Neuronal stem cell (in vitro differentiated cells): ENCODE data around the gene GFI1B.
A peak's percentile ranks its signal among the peaks of the same experiment; 100 is the strongest.

Experiments
- DNase-seq: peaks from one replicate; pipeline ENCODE4 v3.0.0-alpha.2; 2013; ENCODE audit warnings: low spot score
- H2AFZ ChIP-seq: one replicate; pipeline ENCODE4 v1.6.1; 2013; ENCODE audit warnings: mild to moderate bottlenecking, low read length, inconsistent platforms
- H2AK5ac ChIP-seq: 2 replicates; pipeline ENCODE4 v1.6.1; 2013; ENCODE audit warnings: low read depth, mild to moderate bottlenecking, inconsistent platforms, low read length, moderate library complexity, mixed read lengths
- H2BK120ac ChIP-seq: 2 replicates; pipeline ENCODE4 v1.6.1; 2013; ENCODE audit warnings: low read depth, mild to moderate bottlenecking, inconsistent platforms, low read length, moderate library complexity, mixed read lengths
- H2BK12ac ChIP-seq: one replicate; pipeline ENCODE4 v1.6.1; 2013; ENCODE audit warnings: low read length, inconsistent platforms
- H2BK15ac ChIP-seq: 2 replicates; pipeline ENCODE4 v1.6.1; 2013; ENCODE audit warnings: mild to moderate bottlenecking, low read length, inconsistent platforms, mixed read lengths
- H2BK5ac ChIP-seq: one replicate; pipeline ENCODE4 v1.6.1; 2013; ENCODE audit warnings: inconsistent platforms, mild to moderate bottlenecking, low read length, moderate library complexity
- H3K14ac ChIP-seq: one replicate; pipeline ENCODE4 v1.6.1; 2013; ENCODE audit warnings: low read length, inconsistent platforms
- H3K18ac ChIP-seq: 2 replicates; pipeline ENCODE4 v1.6.1; 2013; ENCODE audit warnings: low read length, inconsistent platforms
- H3K23ac ChIP-seq: 2 replicates; pipeline ENCODE4 v1.6.1; 2013; ENCODE audit warnings: low read depth, mild to moderate bottlenecking, mixed read lengths, low read length, inconsistent platforms; ENCODE audit not compliant: poor library complexity
- H3K27ac ChIP-seq: replicated peaks from 3 replicates; pipeline ENCODE4 v1.5.1; 2013; ENCODE audit warnings: low read length, inconsistent platforms
- H3K27me3 ChIP-seq, 3 experiments: 2 replicates each; pipeline ENCODE4 v1.6.1; 2013; ENCODE audit warnings: low read length in 3 of 3, mild to moderate bottlenecking in 2 of 3, inconsistent platforms in 1 of 3, low read depth in 1 of 3, mixed read lengths in 1 of 3, moderate library complexity in 1 of 3; ENCODE audit not compliant: control insufficient read depth in 3 of 3, insufficient read depth in 3 of 3
- H3K36me3 ChIP-seq, 2 donors: replicated peaks in 1 of 2; 2 replicates each; pipeline ENCODE4 v1.6.1; 2013; ENCODE audit warnings: low read length in 2 of 2; ENCODE audit not compliant: control insufficient read depth in 2 of 2, insufficient read depth in 2 of 2
- H3K4ac ChIP-seq: 2 replicates; pipeline ENCODE4 v1.6.1; 2013; ENCODE audit warnings: inconsistent platforms, mild to moderate bottlenecking, low read length, moderate library complexity
- H3K4me1 ChIP-seq, 2 donors: 1 replicate in 1 of 2; 2 replicates in 1 of 2; pipeline ENCODE4 v1.6.1; 2013; ENCODE audit warnings: low read length in 2 of 2, low read depth in 1 of 2; ENCODE audit not compliant: control insufficient read depth in 2 of 2, insufficient read depth in 1 of 2
- H3K4me2 ChIP-seq: one replicate; pipeline ENCODE4 v1.6.1; 2013; ENCODE audit warnings: mild to moderate bottlenecking, low read length, inconsistent platforms; ENCODE audit not compliant: insufficient read depth, poor library complexity, severe bottlenecking
- H3K4me3 ChIP-seq, 2 donors: 2 replicates each; pipeline ENCODE4 v1.5.1; 2013; ENCODE audit warnings: low read length in 2 of 2, mild to moderate bottlenecking in 2 of 2, inconsistent platforms in 1 of 2, moderate library complexity in 1 of 2
- H3K79me1 ChIP-seq: one replicate; pipeline ENCODE4 v1.6.1; 2013; ENCODE audit warnings: low read depth, mild to moderate bottlenecking, inconsistent platforms, low read length, moderate library complexity
- H3K9ac ChIP-seq: one replicate; pipeline ENCODE4 v1.6.1; 2013; ENCODE audit warnings: mild to moderate bottlenecking, low read depth, low read length, inconsistent platforms; ENCODE audit not compliant: poor library complexity
- H3K9me3 ChIP-seq, 2 donors: replicated peaks in 1 of 2; 2 replicates each; pipeline versions ENCODE3 to v1.6.1; 2013; ENCODE audit warnings: low read length in 2 of 2, mild to moderate bottlenecking in 2 of 2, inconsistent platforms in 1 of 2, low read depth in 1 of 2, mixed read lengths in 1 of 2, moderate library complexity in 1 of 2; ENCODE audit not compliant: control insufficient read depth in 2 of 2, insufficient read depth in 1 of 2
- H4K8ac ChIP-seq: one replicate; pipeline ENCODE4 v1.6.1; 2013; ENCODE audit warnings: low read depth, mild to moderate bottlenecking, inconsistent platforms, low read length, moderate library complexity
- H4K91ac ChIP-seq: one replicate; pipeline ENCODE4 v1.6.1; 2013; ENCODE audit warnings: low read length, low read depth, mild to moderate bottlenecking, inconsistent platforms; ENCODE audit not compliant: poor library complexity
- WGBS, 2 donors: extraction: QIAGEN DNeasy Blood & Tissue Kit; methylation state at CpG; one replicate each; pipeline ENCODE4 v1.1.7; 2013; ENCODE audit warnings: missing lambda C conversion rate in 2 of 2, mixed read lengths in 1 of 2; ENCODE audit not compliant: insufficient read length in 2 of 2, insufficient replicate concordance in 1 of 2; ENCODE audit errors: extremely low coverage in 2 of 2; 5-methylcytosine and 5-hydroxymethylcytosine counted together

GFI1B gene

GRCh38 chr9:133006731-133007352 lies 28.3 kb downstream of the GFI1B start:
- Histone ChIP-seq H2BK5ac (no peak overlapping the region), H3K23ac (no peak overlapping the region), H3K14ac (no peak overlapping the region), H2AFZ (no peak overlapping the region), H3K4me2 (no peak overlapping the region), H3K9ac (peak overlapping the region; percentile 13), H3K4me1 (peaks cover 7 to 23% of the 10 kb centered on the region in 2 donors), H4K8ac (no peak overlapping the region), H2BK15ac (no peak overlapping the region), H3K36me3 (no peaks in the 10 kb centered on the region), H2AK5ac (no peak overlapping the region), H2BK120ac (no peak overlapping the region), H3K4me3 (no peak overlapping the region), H3K4ac (no peak overlapping the region), H3K18ac (no peak overlapping the region), H3K27me3 (peaks cover 0 to 30% (median 0%) of the 10 kb centered on the region in 3 experiments), H3K27ac (no peak overlapping the region), H4K91ac (no peak overlapping the region), H3K79me1 (no peaks in the 10 kb centered on the region), H3K9me3 (peaks cover 0 to 2% of the 10 kb centered on the region in 2 donors), H2BK12ac (no peak overlapping the region)
- WGBS, 2 donors: no CpG with 5 or more reads among the region's 5 CpGs
- DNase-seq: no peak

GRCh38 chr9:133008406-133008805 lies 29.9 kb downstream of the GFI1B start:
- no peak overlapping the region for H2BK5ac ChIP-seq
- peaks cover 7 to 18% of the 10 kb centered on the region in 2 donors for H3K4me1 ChIP-seq
- no peak overlapping the region for H3K4me2 ChIP-seq
- H2BK12ac ChIP-seq: no peak overlapping the region
- peaks cover 0 to 2% of the 10 kb centered on the region in 2 donors for H3K9me3 ChIP-seq
- no peak overlapping the region for H3K4me3 ChIP-seq
- H2AFZ ChIP-seq: no peak overlapping the region
- H3K9ac ChIP-seq: no peak overlapping the region
- no peak overlapping the region for H3K23ac ChIP-seq
- H2AK5ac ChIP-seq: no peak overlapping the region
- H3K79me1 ChIP-seq: no peaks in the 10 kb centered on the region
- H2BK15ac ChIP-seq: no peak overlapping the region
- peaks cover 0 to 15% (median 0%) of the 10 kb centered on the region in 3 experiments for H3K27me3 ChIP-seq
- H3K4ac ChIP-seq: no peak overlapping the region
- no peaks in the 10 kb centered on the region for H3K36me3 ChIP-seq
- H3K27ac ChIP-seq: no peak overlapping the region
- no peak for DNase-seq
- WGBS, 2 donors: no CpG with 5 or more reads among the region's 7 CpGs
- H3K18ac ChIP-seq: no peak overlapping the region
- H4K8ac ChIP-seq: no peak overlapping the region
- no peak overlapping the region for H4K91ac ChIP-seq
- H3K14ac ChIP-seq: no peak overlapping the region
- H2BK120ac ChIP-seq: no peak overlapping the region

- H2BK120ac ChIP-seq: no peak overlapping the region
- no peak overlapping the region for H3K27ac ChIP-seq
- no peak overlapping the region for H3K4me3 ChIP-seq
- no peak for DNase-seq
- no peak overlapping the region for H2AFZ ChIP-seq
- no CpG with 5 or more reads among the region's 2 CpGs for WGBS, 2 donors
- no peak overlapping the region for H3K4ac ChIP-seq
- H3K23ac ChIP-seq: no peak overlapping the region
- H3K36me3 ChIP-seq: no peaks in the 10 kb centered on the region
- no peak overlapping the region for H2BK15ac ChIP-seq
- H2BK12ac ChIP-seq: no peak overlapping the region
- H3K14ac ChIP-seq: no peak overlapping the region
- no peak overlapping the region for H3K18ac ChIP-seq
- H3K79me1 ChIP-seq: no peaks in the 10 kb centered on the region
- peaks cover 3 to 14% of the 10 kb centered on the region in 2 donors for H3K4me1 ChIP-seq
- H3K9ac ChIP-seq: no peak overlapping the region
- peaks cover 0 to 11% (median 0%) of the 10 kb centered on the region in 3 experiments for H3K27me3 ChIP-seq
- H2AK5ac ChIP-seq: no peak overlapping the region
- H3K9me3 ChIP-seq: peaks cover 0 to 2% of the 10 kb centered on the region in 2 donors
- no peak overlapping the region for H4K91ac ChIP-seq
- H3K4me2 ChIP-seq: no peak overlapping the region
- H4K8ac ChIP-seq: no peak overlapping the region
- H2BK5ac ChIP-seq: no peak overlapping the region
These were observed 30.3 kb downstream of the GFI1B start for GRCh38 chr9:133008824-133009223.

- Histone ChIP-seq H4K8ac (no peak overlapping the region), H3K9ac (no peak overlapping the region)
These were observed 31.6 kb downstream of the GFI1B start for GRCh38 chr9:133009906-133010582.

More at GRCh38 chr9:133009906-133010582, 31.6 kb downstream of the GFI1B start:
- no peak for DNase-seq
- no peak overlapping the region for H4K91ac ChIP-seq
- no CpG with 5 or more reads among the region's 5 CpGs for WGBS, 2 donors
- H2BK12ac ChIP-seq: no peak overlapping the region
- no peak overlapping the region for H3K4ac ChIP-seq
- H3K36me3 ChIP-seq: no peaks in the 10 kb centered on the region
- H2BK15ac ChIP-seq: no peak overlapping the region
- no peak overlapping the region for H3K23ac ChIP-seq
- H3K9me3 ChIP-seq: peaks cover 0 to 2% of the 10 kb centered on the region in 2 donors
- H3K18ac ChIP-seq: no peak overlapping the region
- H2BK5ac ChIP-seq: no peak overlapping the region
- H3K79me1 ChIP-seq: no peaks in the 10 kb centered on the region
- peaks cover 0 to 1% of the 10 kb centered on the region in 2 donors for H3K4me1 ChIP-seq
- no peak overlapping the region for H3K4me3 ChIP-seq
- no peak overlapping the region for H3K4me2 ChIP-seq
- H3K27ac ChIP-seq: no peak overlapping the region
- no peak overlapping the region for H2BK120ac ChIP-seq
- H3K27me3 ChIP-seq: peaks cover 0 to 7% (median 0%) of the 10 kb centered on the region in 3 experiments
- no peak overlapping the region for H2AFZ ChIP-seq
- no peak overlapping the region for H3K14ac ChIP-seq
- no peak overlapping the region for H2AK5ac ChIP-seq
